Measurements from ENCODE around the gene CPNE2.
"Not testable (repeated sequence)": the region's sequence is repeated elsewhere in the genome, so short reads cannot be mapped to it uniquely, and the experiment has no call there.

CPNE2 gene

GRCh38 chr16:57100445-57100844 lies 8.1 kb downstream of the CPNE2 start:
- FAIRE-seq = no peak

GRCh38 chr16:57102888-57103851 lies 10.8 kb downstream of the CPNE2 start:
- FAIRE-seq = no peak

GRCh38 chr16:57104706-57105105 lies 12.3 kb downstream of the CPNE2 start:
- no peak for FAIRE-seq

- FAIRE-seq = no peak
These were observed 12.8 kb downstream of the CPNE2 start for GRCh38 chr16:57105184-57105583.

GRCh38 chr16:57106767-57107166 lies 14.4 kb downstream of the CPNE2 start:
- no peak for FAIRE-seq

- FAIRE-seq = no peak
These were observed 15.0 kb downstream of the CPNE2 start for GRCh38 chr16:57107321-57107922.

GRCh38 chr16:57108432-57108831 lies 16.0 kb downstream of the CPNE2 start:
- no peak for FAIRE-seq

- not testable (repeated sequence) for FAIRE-seq
These were observed 17.1 kb downstream of the CPNE2 start for GRCh38 chr16:57109259-57110105.

GRCh38 chr16:57110937-57111336 lies 18.6 kb downstream of the CPNE2 start:
- no peak for FAIRE-seq

GRCh38 chr16:57111420-57111819 lies 19.0 kb downstream of the CPNE2 start:
- no peak for FAIRE-seq

- FAIRE-seq = no peak
These were observed 20.1 kb downstream of the CPNE2 start for GRCh38 chr16:57112403-57113041.

- no peak for FAIRE-seq
These were observed 20.7 kb downstream of the CPNE2 start for GRCh38 chr16:57113042-57113453.

- no peak for FAIRE-seq
These were observed 21.3 kb downstream of the CPNE2 start for GRCh38 chr16:57113664-57114063.

GRCh38 chr16:57115168-57115513 lies 22.8 kb downstream of the CPNE2 start:
- no peak for FAIRE-seq

GRCh38 chr16:57115514-57116182 lies 23.3 kb downstream of the CPNE2 start:
- no peak for FAIRE-seq

GRCh38 chr16:57118461-57119084 lies 26.2 kb downstream of the CPNE2 start:
- FAIRE-seq = no peak

- no peak for FAIRE-seq
These were observed 31.0 kb downstream of the CPNE2 start for GRCh38 chr16:57123216-57123973.

- no peak for FAIRE-seq
These were observed 31.7 kb downstream of the CPNE2 start for GRCh38 chr16:57123974-57124674.

- FAIRE-seq = no peak
These were observed 33.0 kb downstream of the CPNE2 start for GRCh38 chr16:57125376-57125775.

GRCh38 chr16:57125969-57126368 lies 33.6 kb downstream of the CPNE2 start:
- FAIRE-seq = no peak
